IMR-90 (cell line): ENCODE results near the gene NEK4. TPM values are rescaled to one million over a fixed set of nuclear protein-coding genes. Genes with fewer than 3 reads are reported as not detected.

Source experiments
- ATAC-seq: fragments of 200-7000 bp; cut with Tn5 transposase; 2 replicates; pipeline ENCODE4 v1.9.1; 2020; ENCODE audit warnings: low read depth, mild to moderate bottlenecking, moderate library complexity
- BruUV-seq: library from RNA; stranded (reverse); fragments of 400-500 nt; replicated peaks from 2 replicates; lab custom pipeline; 2021; lab: Mats Ljungman, UMichigan
- CTCF ChIA-PET: fragments of 300-600 bp; formaldehyde crosslinking; extraction: SDS; loops from one replicate; lab custom pipeline; 2021; ENCODE audit warnings: antibody characterized with exemption; lab: Yijun Ruan, JAX
- POLR2A ChIA-PET: fragments of 300-600 bp; sonication (Branson Sonifier 250); formaldehyde crosslinking; loops from one replicate; lab custom pipeline; 2022; ENCODE audit warnings: antibody characterized with exemption; ENCODE audit not compliant: unreplicated experiment; lab: Charles Lee
- DNase-seq: peaks from one replicate; pipeline ENCODE4 v3.0.0; 2013
- H2AFZ ChIP-seq: replicated peaks from 2 replicates; pipeline ENCODE3; 2013; ENCODE audit warnings: low read length, mild to moderate bottlenecking; ENCODE audit not compliant: poor library complexity
- H2AK5ac ChIP-seq: 2 replicates; pipeline ENCODE4 v1.6.1; 2013; ENCODE audit warnings: low read depth, low read length, inconsistent platforms
- H2AK9ac ChIP-seq: replicated peaks from 2 replicates; pipeline ENCODE3; 2013; ENCODE audit warnings: mild to moderate bottlenecking, low read depth, low read length, moderate library complexity; ENCODE audit not compliant: poor library complexity
- H2BK120ac ChIP-seq: 2 replicates; pipeline ENCODE4 v1.6.1; 2013; ENCODE audit warnings: low read depth, low read length, inconsistent platforms
- H2BK15ac ChIP-seq: 3 replicates; pipeline ENCODE4 v1.6.1; 2013; ENCODE audit warnings: low read depth, low read length, inconsistent platforms
- H2BK20ac ChIP-seq: 2 replicates; pipeline ENCODE4 v1.6.1; 2013; ENCODE audit warnings: low read depth, mild to moderate bottlenecking, inconsistent platforms, low read length, moderate library complexity
- H2BK5ac ChIP-seq: 2 replicates; pipeline ENCODE4 v1.6.1; 2013; ENCODE audit warnings: mild to moderate bottlenecking, low read depth, low read length, inconsistent platforms; ENCODE audit not compliant: poor library complexity, severe bottlenecking
- H3K14ac ChIP-seq: replicated peaks from 2 replicates; pipeline ENCODE4 v1.6.1; 2013; ENCODE audit warnings: low read depth, low read length, inconsistent platforms
- H3K18ac ChIP-seq: 2 replicates; pipeline ENCODE4 v1.6.1; 2013; ENCODE audit warnings: low read depth, low read length, control low read depth
- H3K23ac ChIP-seq: 2 replicates; pipeline ENCODE4 v1.6.1; 2013; ENCODE audit warnings: low read depth, low read length, inconsistent platforms
- H3K27ac ChIP-seq: 2 replicates; pipeline ENCODE4 v1.5.1; 2013; ENCODE audit warnings: mild to moderate bottlenecking, control low read depth, low read length; ENCODE audit not compliant: insufficient read depth
- H3K27me3 ChIP-seq: 2 replicates; pipeline ENCODE4 v1.6.1; 2013; ENCODE audit warnings: low read length; ENCODE audit not compliant: control insufficient read depth, insufficient read depth
- H3K36me3 ChIP-seq: 2 replicates; pipeline ENCODE4 v1.6.1; 2013; ENCODE audit warnings: low read length, mixed read lengths; ENCODE audit not compliant: control insufficient read depth, insufficient read depth
- H3K4ac ChIP-seq: 2 replicates; pipeline ENCODE4 v1.6.1; 2013; ENCODE audit warnings: low read depth, low read length, inconsistent platforms
- H3K4me1 ChIP-seq: 2 replicates; pipeline ENCODE4 v1.6.1; 2013; ENCODE audit warnings: low read length, mixed read lengths; ENCODE audit not compliant: control insufficient read depth, insufficient read depth
- H3K4me2 ChIP-seq: 2 replicates; pipeline ENCODE4 v1.6.1; 2013; ENCODE audit warnings: low read depth, mild to moderate bottlenecking, control low read depth, low read length, moderate library complexity
- H3K4me3 ChIP-seq: 2 replicates; pipeline ENCODE4 v1.5.1; 2013; ENCODE audit warnings: low read depth, mild to moderate bottlenecking, control low read depth, low read length, moderate library complexity; ENCODE audit not compliant: insufficient read depth
- H3K56ac ChIP-seq: 2 replicates; pipeline ENCODE4 v1.6.1; 2013; ENCODE audit warnings: low read length, inconsistent platforms; ENCODE audit not compliant: insufficient read depth; ENCODE audit errors: extremely low read depth
- H3K79me1 ChIP-seq, 2 experiments: 2 replicates each; pipeline ENCODE4 v1.6.1; 2013; ENCODE audit warnings: low read length in 2 of 2, inconsistent platforms in 1 of 2, low read depth in 1 of 2
- H3K9ac ChIP-seq: 2 replicates; pipeline ENCODE4 v1.6.1; 2013; ENCODE audit warnings: low read depth, low read length, control low read depth
- H3K9me1 ChIP-seq: 2 replicates; pipeline ENCODE4 v1.6.1; 2013; ENCODE audit warnings: low read length, inconsistent platforms; ENCODE audit not compliant: insufficient read depth
- H3K9me3 ChIP-seq: 2 replicates; pipeline ENCODE4 v1.6.1; 2013; ENCODE audit warnings: low read length; ENCODE audit not compliant: control insufficient read depth, insufficient read depth
- H4K20me1 ChIP-seq: 2 replicates; pipeline ENCODE4 v1.6.1; 2013; ENCODE audit warnings: low read length, inconsistent platforms; ENCODE audit not compliant: insufficient read depth
- H4K5ac ChIP-seq: 2 replicates; pipeline ENCODE4 v1.6.1; 2013; ENCODE audit warnings: mild to moderate bottlenecking, low read depth, low read length, control low read depth
- H4K8ac ChIP-seq, 2 experiments: 2 replicates each; pipeline ENCODE4 v1.6.1; 2013; ENCODE audit warnings: low read depth in 2 of 2, low read length in 2 of 2, control low read depth in 1 of 2, inconsistent platforms in 1 of 2
- H4K91ac ChIP-seq: 2 replicates; pipeline ENCODE4 v1.6.1; 2013; ENCODE audit warnings: low read depth, low read length, inconsistent platforms; ENCODE audit not compliant: insufficient read depth
- FOS ChIP-seq: fragments of 150-350 bp; IDR thresholded peaks from 2 replicates; pipeline ENCODE4 v1.6.1; 2016; ENCODE audit warnings: low read depth, low read length
- MAFK ChIP-seq: IDR thresholded peaks from 2 replicates; pipeline ENCODE4 v1.6.1; 2012; ENCODE audit warnings: low read depth, low read length, improper control_type of control experiment
- RCOR1 ChIP-seq: IDR thresholded peaks from 2 replicates; pipeline ENCODE4 v1.6.1; 2012; ENCODE audit warnings: mild to moderate bottlenecking, low read length, improper control_type of control experiment; ENCODE audit not compliant: insufficient replicate concordance
- WGBS, 2 experiments: methylation state at CpG; one replicate each; pipeline versions ENCODE4 v1.1.5 to v1.1.7; 2013; ENCODE audit warnings: missing lambda C conversion rate in 2 of 2; ENCODE audit not compliant: insufficient read length in 1 of 2; ENCODE audit errors: extremely low coverage in 2 of 2; 5-methylcytosine and 5-hydroxymethylcytosine counted together
- dilution Hi-C: fragments of 300-500 bp; cut with HindIII; formaldehyde crosslinking; loops from one replicate; pipeline ENCODE4 v1.14.3; 2018; ENCODE audit warnings: low sequenced_read_pairs; ENCODE audit not compliant: unreplicated experiment
- in situ Hi-C: fragments of 300-500 bp; cut with MboI; formaldehyde crosslinking; loops from 3 replicates; pipeline ENCODE4 v1.14.3; 2019; ENCODE audit warnings: low sequenced_read_pairs, inconsistent platforms, mixed read lengths
- intact Hi-C: fragments of 100-400 bp; cut with micrococcal nuclease; formaldehyde crosslinking; loops from 2 replicates; pipeline ENCODE4 v1.10.0; 2022
- polyA plus RNA-seq, 3 experiments: library from polyadenylated mRNA; depleted of rRNA; stranded (reverse); fragments of >200 nt; gene quantifications; 2 replicates each; pipeline ENCODE4 v1.2.3, GENCODE V29; 2012; ENCODE audit warnings: low replicate concordance in 1 of 3
- total RNA-seq: library from RNA; depleted of rRNA; stranded (reverse); fragments of >200 nt; gene quantifications from 2 replicates; pipeline ENCODE4 v1.2.3, GENCODE V29; 2012

The NEK4 gene
- total and polyA plus RNA-seq, 2 of the 4 experiments (the other 2 are of a cell fraction), result 10.3 to 24.7 TPM

GRCh38 chr3:52788890-52789745 lies 18.4 kb upstream of the NEK4 start:
- H3K27ac ChIP-seq, result no peak overlapping the region
- DNase-seq (no peak), ATAC-seq (no peak)
- H4K20me1 ChIP-seq, result no peaks in the 10 kb centered on the region
- no TSS peak for BruUV-seq
- no peaks in the 10 kb centered on the region for H3K36me3 ChIP-seq
- no peak overlapping the region for H2AK9ac ChIP-seq
- no peak overlapping the region for H3K18ac ChIP-seq
- dilution Hi-C loops, result no loop called here
- no peak overlapping the region for H3K4ac ChIP-seq
- H3K27me3 ChIP-seq, result peaks cover 43% of the 10 kb centered on the region
- H3K79me1 ChIP-seq, result no peaks in the 10 kb centered on the region
- no peak overlapping the region for H2BK5ac ChIP-seq
- H3K4me3 ChIP-seq, result no peak overlapping the region
- no peak overlapping the region for H4K5ac ChIP-seq
- ChIA-PET POLR2A (no interaction called here), CTCF (no interaction called here)
- H4K91ac ChIP-seq, result no peak overlapping the region
- in situ Hi-C loops, result no loop called here
- no peak overlapping the region for H2BK120ac ChIP-seq
- H3K9me3 ChIP-seq, result no peaks in the 10 kb centered on the region
- H3K23ac ChIP-seq, result no peak overlapping the region
- H3K14ac ChIP-seq, result no peak overlapping the region
- H3K9ac ChIP-seq, result no peak overlapping the region
- WGBS, 2 experiments, result 84% methylated on average over 13 of the region's 16 CpGs; no CpG with 5 or more reads in 1 of the 2 experiments
- intact Hi-C loops, result no loop called here
- H2BK15ac ChIP-seq, result no peak overlapping the region
- no peak overlapping the region for H4K8ac ChIP-seq
- H3K56ac ChIP-seq, result no peak overlapping the region
- no peak overlapping the region for H2AK5ac ChIP-seq
- no peak for TF ChIP-seq FOS
- no peak for TF ChIP-seq MAFK
- TF ChIP-seq RCOR1, result no peak
- no peak overlapping the region for H3K4me2 ChIP-seq
- H2BK20ac ChIP-seq, result no peak overlapping the region
- no peaks in the 10 kb centered on the region for H3K4me1 ChIP-seq
- H2AFZ ChIP-seq, result no peak overlapping the region
- H3K9me1 ChIP-seq, result no peaks in the 10 kb centered on the region; the same call in 1 of the 2 replicates
